ENCODE measurements around the gene RALGPS1.

Gene RALGPS1

GRCh38 chr9:127248241-127248640, 333.7 kb downstream of the RALGPS1 start:
- Histone ChIP-seq H3K4me3 (ENCODE audit: low read depth, low read length) (no peak overlapping the region), H3K27me3 (ENCODE audit: control insufficient read depth, insufficient read depth, low read length) (no peaks in the 10 kb centered on the region), H3K27ac (no peak overlapping the region), H3K9ac (no peak overlapping the region), H3K4me1 (peaks cover 3% of the 10 kb centered on the region), H3K79me2 (peaks cover 13% of the 10 kb centered on the region), H3K9me3 (ENCODE audit: control insufficient read depth, low read length) (no peaks in the 10 kb centered on the region), H3K4me2 (ENCODE audit: low read length) (no peak overlapping the region), H3K36me3 (ENCODE audit: control insufficient read depth, insufficient read depth, low read length) (no peaks in the 10 kb centered on the region), H2AFZ (no peak overlapping the region)
- TF ChIP-seq CTCF (IDR thresholded peaks at IDR 0.05) = no peak

GRCh38 chr9:127249877-127250276, 335.3 kb downstream of the RALGPS1 start:
- Histone ChIP-seq H3K9me3 (ENCODE audit: control insufficient read depth, low read length) (no peaks in the 10 kb centered on the region), H3K36me3 (ENCODE audit: control insufficient read depth, insufficient read depth, low read length) (no peaks in the 10 kb centered on the region), H3K4me3 (ENCODE audit: low read depth, low read length) (no peak overlapping the region), H3K79me2 (peaks cover 15% of the 10 kb centered on the region), H3K4me2 (ENCODE audit: low read length) (no peak overlapping the region), H3K4me1 (peaks cover 3% of the 10 kb centered on the region), H3K9ac (no peak overlapping the region), H3K27ac (no peak overlapping the region), H2AFZ (no peak overlapping the region), H3K27me3 (ENCODE audit: control insufficient read depth, insufficient read depth, low read length) (no peaks in the 10 kb centered on the region)
- no peak for TF ChIP-seq CTCF (IDR thresholded peaks at IDR 0.05)

- Histone ChIP-seq H3K4me2 (ENCODE audit: low read length) (no peak overlapping the region), H2AFZ (no peak overlapping the region), H3K79me2 (peaks cover 11% of the 10 kb centered on the region), H3K27ac (no peak overlapping the region), H3K9ac (no peak overlapping the region), H3K27me3 (ENCODE audit: control insufficient read depth, insufficient read depth, low read length) (no peaks in the 10 kb centered on the region), H3K4me3 (ENCODE audit: low read depth, low read length) (no peak overlapping the region), H3K36me3 (ENCODE audit: control insufficient read depth, insufficient read depth, low read length) (no peaks in the 10 kb centered on the region), H3K4me1 (no peaks in the 10 kb centered on the region), H3K9me3 (ENCODE audit: control insufficient read depth, low read length) (no peaks in the 10 kb centered on the region)
- no peak for TF ChIP-seq CTCF (IDR thresholded peaks at IDR 0.05)
Observed at GRCh38 chr9:127250896-127251391, 336.4 kb downstream of the RALGPS1 start.

GRCh38 chr9:127252410-127253318, 338.1 kb downstream of the RALGPS1 start:
- no peaks in the 10 kb centered on the region for H3K36me3 ChIP-seq (ENCODE audit: control insufficient read depth, insufficient read depth, low read length)
- no peak overlapping the region for H3K4me2 ChIP-seq (ENCODE audit: low read length)
- peaks cover 8% of the 10 kb centered on the region for H3K79me2 ChIP-seq
- no peak overlapping the region for H3K9ac ChIP-seq
- H3K9me3 ChIP-seq (ENCODE audit: control insufficient read depth, low read length) = no peaks in the 10 kb centered on the region
- H3K4me3 ChIP-seq (ENCODE audit: low read depth, low read length) = no peak overlapping the region
- H3K27ac ChIP-seq = no peak overlapping the region
- no peaks in the 10 kb centered on the region for H3K27me3 ChIP-seq (ENCODE audit: control insufficient read depth, insufficient read depth, low read length)
- no peak for TF ChIP-seq CTCF (IDR thresholded peaks at IDR 0.05)
- no peak overlapping the region for H2AFZ ChIP-seq
- no peaks in the 10 kb centered on the region for H3K4me1 ChIP-seq

All from parathyroid adenoma (tissue), 2 donors.